ENCODE results near the gene THOC6. TPM values are rescaled to one million over a fixed set of nuclear protein-coding genes. Genes with fewer than 3 reads are reported as not detected.

The THOC6 gene
- total and polyA plus RNA-seq, 9 of the 15 experiments (the other 6 are each of a cell fraction or from before 2014, with no cell fraction given), result 2.5 to 65.4 (median 42.3) TPM

DNA sequence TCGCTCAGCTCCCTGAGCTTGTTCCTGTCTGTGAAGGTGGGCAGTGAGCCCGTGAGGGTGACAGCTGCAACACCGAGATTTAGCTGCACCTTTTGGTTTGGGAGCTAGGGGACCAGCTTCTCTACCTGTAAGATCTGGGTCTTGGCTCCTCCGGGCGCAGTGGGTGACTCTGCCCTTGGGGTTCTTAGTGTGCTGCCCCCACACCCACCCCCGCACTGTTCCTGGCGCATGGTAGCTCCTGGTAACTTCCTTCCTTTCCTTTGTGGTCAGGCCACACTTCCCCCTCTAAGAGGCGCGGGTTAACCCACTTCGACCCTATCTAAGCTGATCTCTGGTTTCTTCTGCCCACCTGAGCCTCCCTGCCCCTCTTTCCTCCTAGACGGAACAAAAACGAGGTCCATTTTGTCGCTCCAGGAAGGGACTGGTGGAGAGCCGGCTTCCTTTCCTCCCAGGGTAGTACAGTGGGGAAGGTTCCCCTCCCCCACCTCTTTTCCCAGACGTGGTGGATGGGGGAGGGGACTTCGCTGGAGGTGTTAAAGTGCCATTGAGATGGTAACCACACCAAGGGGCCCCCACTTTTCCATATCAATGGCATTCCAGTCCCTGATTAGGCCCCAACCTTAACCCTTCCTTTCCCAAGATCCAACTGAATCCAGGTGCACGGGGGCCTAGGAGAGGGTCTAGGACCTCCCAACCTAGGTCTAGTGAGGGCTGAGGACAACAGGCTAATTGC is 15.7 kb upstream of the THOC6 start (continued):
- TF ChIP-seq ZBTB40 (IDR thresholded peaks at IDR 0.05), result peak; percentile 88
- TF ChIP-seq ZBTB40 (CRISPR knock-in tag; IDR thresholded peaks at IDR 0.05), result no peak
- no peak for TF ChIP-seq NR4A1 (CRISPR knock-in tag; IDR thresholded peaks at IDR 0.05)
- peak; percentile 48 for TF ChIP-seq NR4A1 (tag; IDR thresholded peaks at IDR 0.05)
- TF ChIP-seq ZNF639 (CRISPR knock-in tag; conservative IDR thresholded peaks at IDR 0.05 in 1 of 2, IDR thresholded peaks at IDR 0.05 in 1 of 2), result 0 out of 4 replicates have a peak, but pooled peaks of 1 of the 2 experiments have one; percentile 22
- no peak for TF ChIP-seq LARP7 (IDR thresholded peaks at IDR 0.05)
- TF ChIP-seq HSF4 (CRISPR knock-in tag; IDR thresholded peaks at IDR 0.05; ENCODE audit: borderline replicate concordance), result no peak
- TF ChIP-seq, protein P1, sequence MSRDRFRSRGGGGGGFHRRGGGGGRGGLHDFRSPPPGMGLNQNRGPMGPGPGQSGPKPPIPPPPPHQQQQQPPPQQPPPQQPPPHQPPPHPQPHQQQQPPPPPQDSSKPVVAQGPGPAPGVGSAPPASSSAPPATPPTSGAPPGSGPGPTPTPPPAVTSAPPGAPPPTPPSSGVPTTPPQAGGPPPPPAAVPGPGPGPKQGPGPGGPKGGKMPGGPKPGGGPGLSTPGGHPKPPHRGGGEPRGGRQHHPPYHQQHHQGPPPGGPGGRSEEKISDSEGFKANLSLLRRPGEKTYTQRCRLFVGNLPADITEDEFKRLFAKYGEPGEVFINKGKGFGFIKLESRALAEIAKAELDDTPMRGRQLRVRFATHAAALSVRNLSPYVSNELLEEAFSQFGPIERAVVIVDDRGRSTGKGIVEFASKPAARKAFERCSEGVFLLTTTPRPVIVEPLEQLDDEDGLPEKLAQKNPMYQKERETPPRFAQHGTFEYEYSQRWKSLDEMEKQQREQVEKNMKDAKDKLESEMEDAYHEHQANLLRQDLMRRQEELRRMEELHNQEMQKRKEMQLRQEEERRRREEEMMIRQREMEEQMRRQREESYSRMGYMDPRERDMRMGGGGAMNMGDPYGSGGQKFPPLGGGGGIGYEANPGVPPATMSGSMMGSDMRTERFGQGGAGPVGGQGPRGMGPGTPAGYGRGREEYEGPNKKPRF (IDR thresholded peaks at IDR 0.05; ENCODE audit: low read depth, low read length), result no peak
- TF ChIP-seq ZNF239 (CRISPR knock-in tag; IDR thresholded peaks at IDR 0.05), result no peak
- no peak for TF ChIP-seq BRCA1 (IDR thresholded peaks at IDR 0.05)
- TF ChIP-seq BRCA1 (CRISPR knock-in tag; IDR thresholded peaks at IDR 0.05), result no peak
- no peak for TF ChIP-seq NFATC3 (IDR thresholded peaks at IDR 0.05)
- no peak for TF ChIP-seq NONO (IDR thresholded peaks at IDR 0.05; ENCODE audit: low read depth in 2 of 2, low read length in 1 of 2)
- no peak for TF ChIP-seq USF1 (CRISPR knock-in tag; IDR thresholded peaks at IDR 0.05)

Measured in K562 (cell line).